ENCODE measurements around the gene FITM1.

Gene FITM1

GRCh38 chr14:24123424-24124417, 6.7 kb upstream of the FITM1 start:
- H3K36me3 ChIP-seq (ENCODE audit: control insufficient read depth, insufficient read depth, low read length), result peaks cover 44% of the 10 kb centered on the region
- H3K4me3 ChIP-seq (ENCODE audit: low read depth, low read length), result no peak overlapping the region
- H3K4me1 ChIP-seq (ENCODE audit: control insufficient read depth, insufficient read depth, low read length), result no peaks in the 10 kb centered on the region
- H3K27me3 ChIP-seq (ENCODE audit: control insufficient read depth, insufficient read depth, low read length), result no peaks in the 10 kb centered on the region
- H3K9me3 ChIP-seq (ENCODE audit: control insufficient read depth, insufficient read depth, low read depth, low read length), result no peaks in the 10 kb centered on the region
- H3K9ac ChIP-seq (ENCODE audit: low read length), result no peak overlapping the region
- no peak overlapping the region for H3K27ac ChIP-seq (ENCODE audit: low read depth, low read length)

GRCh38 chr14:24126939-24127338, 3.5 kb upstream of the FITM1 start:
- Histone ChIP-seq H3K9me3 (ENCODE audit: control insufficient read depth, insufficient read depth, low read depth, low read length) (no peaks in the 10 kb centered on the region), H3K4me3 (ENCODE audit: low read depth, low read length) (no peak overlapping the region), H3K36me3 (ENCODE audit: control insufficient read depth, insufficient read depth, low read length) (peaks cover 17% of the 10 kb centered on the region), H3K27me3 (ENCODE audit: control insufficient read depth, insufficient read depth, low read length) (no peaks in the 10 kb centered on the region), H3K4me1 (ENCODE audit: control insufficient read depth, insufficient read depth, low read length) (no peaks in the 10 kb centered on the region), H3K9ac (ENCODE audit: low read length) (no peak overlapping the region), H3K27ac (ENCODE audit: low read depth, low read length) (no peak overlapping the region)

GRCh38 chr14:24127673-24128072, 2.8 kb upstream of the FITM1 start:
- H3K27me3 ChIP-seq (ENCODE audit: control insufficient read depth, insufficient read depth, low read length), result no peaks in the 10 kb centered on the region
- H3K9ac ChIP-seq (ENCODE audit: low read length), result no peak overlapping the region
- no peak overlapping the region for H3K4me3 ChIP-seq (ENCODE audit: low read depth, low read length)
- H3K36me3 ChIP-seq (ENCODE audit: control insufficient read depth, insufficient read depth, low read length), result peaks cover 13% of the 10 kb centered on the region
- no peaks in the 10 kb centered on the region for H3K4me1 ChIP-seq (ENCODE audit: control insufficient read depth, insufficient read depth, low read length)
- H3K9me3 ChIP-seq (ENCODE audit: control insufficient read depth, insufficient read depth, low read depth, low read length), result no peaks in the 10 kb centered on the region
- H3K27ac ChIP-seq (ENCODE audit: low read depth, low read length), result no peak overlapping the region

GRCh38 chr14:24129410-24129998, 955 bp upstream of the FITM1 start:
- Histone ChIP-seq H3K9ac (ENCODE audit: low read length) (no peak overlapping the region), H3K4me1 (ENCODE audit: control insufficient read depth, insufficient read depth, low read length) (no peaks in the 10 kb centered on the region), H3K27ac (ENCODE audit: low read depth, low read length) (no peak overlapping the region)

GRCh38 chr14:24130717-24131548, 474 bp downstream of the FITM1 start:
- H3K36me3 ChIP-seq (ENCODE audit: control insufficient read depth, insufficient read depth, low read length), result no peaks in the 10 kb centered on the region
- peaks cover 5% of the 10 kb centered on the region; the same call in 1 of the 2 replicates for H3K4me1 ChIP-seq (ENCODE audit: control insufficient read depth, insufficient read depth, low read length)
- H3K27ac ChIP-seq (ENCODE audit: low read depth, low read length), result no peak overlapping the region
- H3K27me3 ChIP-seq (ENCODE audit: control insufficient read depth, insufficient read depth, low read length), result no peaks in the 10 kb centered on the region
- no peak overlapping the region for H3K4me3 ChIP-seq (ENCODE audit: low read depth, low read length)
- H3K9me3 ChIP-seq (ENCODE audit: control insufficient read depth, insufficient read depth, low read depth, low read length), result no peaks in the 10 kb centered on the region
- no peak overlapping the region for H3K9ac ChIP-seq (ENCODE audit: low read length)

More at GRCh38 chr14:24129410-24129998, 955 bp upstream of the FITM1 start:
- Histone ChIP-seq H3K4me3 (ENCODE audit: low read depth, low read length) (no peak overlapping the region), H3K27me3 (ENCODE audit: control insufficient read depth, insufficient read depth, low read length) (no peaks in the 10 kb centered on the region), H3K36me3 (ENCODE audit: control insufficient read depth, insufficient read depth, low read length) (no peaks in the 10 kb centered on the region), H3K9me3 (ENCODE audit: control insufficient read depth, insufficient read depth, low read depth, low read length) (no peaks in the 10 kb centered on the region)

- H3K27ac ChIP-seq (ENCODE audit: low read depth, low read length), result no peak overlapping the region
- no peak overlapping the region for H3K9ac ChIP-seq (ENCODE audit: low read length)
- H3K27me3 ChIP-seq (ENCODE audit: control insufficient read depth, insufficient read depth, low read length), result no peaks in the 10 kb centered on the region
- no peak overlapping the region for H3K4me3 ChIP-seq (ENCODE audit: low read depth, low read length)
- H3K9me3 ChIP-seq (ENCODE audit: control insufficient read depth, insufficient read depth, low read depth, low read length), result no peaks in the 10 kb centered on the region
- H3K4me1 ChIP-seq (ENCODE audit: control insufficient read depth, insufficient read depth, low read length), result peaks cover 7% of the 10 kb centered on the region
- no peaks in the 10 kb centered on the region for H3K36me3 ChIP-seq (ENCODE audit: control insufficient read depth, insufficient read depth, low read length)
Measured at GRCh38 chr14:24131549-24131966, 1.1 kb downstream of the FITM1 start.

GRCh38 chr14:24132061-24132685, 1.7 kb downstream of the FITM1 start:
- Histone ChIP-seq H3K4me1 (ENCODE audit: control insufficient read depth, insufficient read depth, low read length) (peaks cover 10% of the 10 kb centered on the region), H3K27me3 (ENCODE audit: control insufficient read depth, insufficient read depth, low read length) (no peaks in the 10 kb centered on the region; the same call in 1 of the 2 replicates), H3K4me3 (ENCODE audit: low read depth, low read length) (no peak overlapping the region), H3K9ac (ENCODE audit: low read length) (no peak overlapping the region), H3K27ac (ENCODE audit: low read depth, low read length) (no peak overlapping the region), H3K36me3 (ENCODE audit: control insufficient read depth, insufficient read depth, low read length) (peaks cover under 1% of the 10 kb centered on the region; the same call in 1 of the 2 replicates), H3K9me3 (ENCODE audit: control insufficient read depth, insufficient read depth, low read depth, low read length) (no peaks in the 10 kb centered on the region)

- Histone ChIP-seq H3K27ac (ENCODE audit: low read depth, low read length) (no peak overlapping the region), H3K4me1 (ENCODE audit: control insufficient read depth, insufficient read depth, low read length) (peaks cover 10% of the 10 kb centered on the region), H3K27me3 (ENCODE audit: control insufficient read depth, insufficient read depth, low read length) (no peaks in the 10 kb centered on the region; the same call in 1 of the 2 replicates), H3K9ac (ENCODE audit: low read length) (no peak overlapping the region), H3K36me3 (ENCODE audit: control insufficient read depth, insufficient read depth, low read length) (peaks cover 8% of the 10 kb centered on the region; the same call in 1 of the 2 replicates), H3K9me3 (ENCODE audit: control insufficient read depth, insufficient read depth, low read depth, low read length) (no peaks in the 10 kb centered on the region), H3K4me3 (ENCODE audit: low read depth, low read length) (no peak overlapping the region)
Measured at GRCh38 chr14:24132976-24133375, 2.5 kb downstream of the FITM1 start.

GRCh38 chr14:24133735-24134134, 3.3 kb downstream of the FITM1 start:
- Histone ChIP-seq H3K4me1 (ENCODE audit: control insufficient read depth, insufficient read depth, low read length) (peaks cover 10% of the 10 kb centered on the region), H3K4me3 (ENCODE audit: low read depth, low read length) (no peak overlapping the region), H3K9ac (ENCODE audit: low read length) (no peak overlapping the region), H3K36me3 (ENCODE audit: control insufficient read depth, insufficient read depth, low read length) (peaks cover 16% of the 10 kb centered on the region), H3K27me3 (ENCODE audit: control insufficient read depth, insufficient read depth, low read length) (no peaks in the 10 kb centered on the region; the same call in 1 of the 2 replicates), H3K27ac (ENCODE audit: low read depth, low read length) (no peak overlapping the region), H3K9me3 (ENCODE audit: control insufficient read depth, insufficient read depth, low read depth, low read length) (no peaks in the 10 kb centered on the region)

- H3K27ac ChIP-seq (ENCODE audit: low read depth, low read length), result no peak overlapping the region
- peaks cover 10% of the 10 kb centered on the region for H3K4me1 ChIP-seq (ENCODE audit: control insufficient read depth, insufficient read depth, low read length)
- H3K4me3 ChIP-seq (ENCODE audit: low read depth, low read length), result peak overlapping the region; percentile 96
- peaks cover 27% of the 10 kb centered on the region for H3K36me3 ChIP-seq (ENCODE audit: control insufficient read depth, insufficient read depth, low read length)
- H3K27me3 ChIP-seq (ENCODE audit: control insufficient read depth, insufficient read depth, low read length), result no peaks in the 10 kb centered on the region; the same call in 1 of the 2 replicates
- H3K9me3 ChIP-seq (ENCODE audit: control insufficient read depth, insufficient read depth, low read depth, low read length), result no peaks in the 10 kb centered on the region
- no peak overlapping the region for H3K9ac ChIP-seq (ENCODE audit: low read length)
Measured at GRCh38 chr14:24135584-24135833, 5.0 kb downstream of the FITM1 start.

All from HUES6 (cell line).